ENCODE results near the gene UGT1A7. TPM values are rescaled to one million over a fixed set of nuclear protein-coding genes. Genes with fewer than 3 reads are reported as not detected.

UGT1A7 gene
- total RNA-seq, 3 donors from 2014 or later (not counting 1 experiment from before 2014, with no cell fraction given), result not detected

- Mint-ChIP-seq H3K27me3 (ENCODE audit: low read depth in 2 of 2) (peaks cover 3 to 6% of the 10 kb centered on the region in 2 donors), H3K9me3 (no peaks in the 10 kb centered on the region), H3K4me1 (no peaks in the 10 kb centered on the region), H3K36me3 (no peaks in the 10 kb centered on the region), H3K4me3 (no peak overlapping the region), H3K27ac (no peak overlapping the region)
- Histone ChIP-seq H3K27ac (ENCODE audit: low read length) (no peak overlapping the region), H3K27me3 (ENCODE audit: control insufficient read depth, insufficient read depth, low read length) (no peaks in the 10 kb centered on the region), H3K4me1 (ENCODE audit: control insufficient read depth, insufficient read depth, low read length) (no peaks in the 10 kb centered on the region), H3K4me3 (ENCODE audit: low read length) (no peak overlapping the region), H3K36me3 (ENCODE audit: control insufficient read depth, insufficient read depth, low read length) (no peaks in the 10 kb centered on the region), H3K9me3 (ENCODE audit: control insufficient read depth, insufficient read depth, low read length) (no peaks in the 10 kb centered on the region)
- WGBS (ENCODE audit: insufficient coverage), result 85% methylated on average over 14 of the region's 14 CpGs
- TF ChIP-seq CTCF (IDR thresholded peaks at IDR 0.05), result no peak
- peak in 1 of 2 donors; percentile 4 for DNase-seq
- no peak for ATAC-seq
- intact Hi-C loops (cut with micrococcal nuclease), result no loop called here
These were observed 116.8 kb downstream of the UGT1A7 start for GRCh38 chr2:233798335-233799086.

GRCh38 chr2:233799087-233799665 lies 117.5 kb downstream of the UGT1A7 start:
- peaks cover 8 to 11% of the 10 kb centered on the region in 2 donors for H3K27me3 Mint-ChIP-seq (ENCODE audit: low read depth in 2 of 2)
- H3K9me3 ChIP-seq (ENCODE audit: control insufficient read depth, insufficient read depth, low read length), result no peaks in the 10 kb centered on the region
- no peaks in the 10 kb centered on the region for H3K4me1 ChIP-seq (ENCODE audit: control insufficient read depth, insufficient read depth, low read length)
- H3K36me3 ChIP-seq (ENCODE audit: control insufficient read depth, insufficient read depth, low read length), result no peaks in the 10 kb centered on the region
- WGBS (ENCODE audit: insufficient coverage), result 69% methylated on average over 7 of the region's 7 CpGs
- no peaks in the 10 kb centered on the region for H3K36me3 Mint-ChIP-seq
- DNase-seq (no peak), ATAC-seq (no peak)
- no peak overlapping the region for H3K27ac ChIP-seq (ENCODE audit: low read length)
- H3K9me3 Mint-ChIP-seq, result no peaks in the 10 kb centered on the region
- no peak overlapping the region for H3K4me3 ChIP-seq (ENCODE audit: low read length)
- H3K27me3 ChIP-seq (ENCODE audit: control insufficient read depth, insufficient read depth, low read length), result no peaks in the 10 kb centered on the region
- no peak overlapping the region for H3K27ac Mint-ChIP-seq
- no peaks in the 10 kb centered on the region for H3K4me1 Mint-ChIP-seq
- H3K4me3 Mint-ChIP-seq, result no peak overlapping the region
- intact Hi-C loops (cut with micrococcal nuclease), result no loop called here
- no peak for TF ChIP-seq CTCF (IDR thresholded peaks at IDR 0.05)

GRCh38 chr2:233799716-233800115 lies 118.0 kb downstream of the UGT1A7 start:
- H3K9me3 Mint-ChIP-seq, result no peaks in the 10 kb centered on the region
- Histone ChIP-seq H3K27ac (ENCODE audit: low read length) (no peak overlapping the region), H3K4me3 (ENCODE audit: low read length) (no peak overlapping the region), H3K9me3 (ENCODE audit: control insufficient read depth, insufficient read depth, low read length) (no peaks in the 10 kb centered on the region), H3K36me3 (ENCODE audit: control insufficient read depth, insufficient read depth, low read length) (no peaks in the 10 kb centered on the region), H3K27me3 (ENCODE audit: control insufficient read depth, insufficient read depth, low read length) (no peaks in the 10 kb centered on the region), H3K4me1 (ENCODE audit: control insufficient read depth, insufficient read depth, low read length) (no peaks in the 10 kb centered on the region)
- WGBS (ENCODE audit: insufficient coverage), result 57% methylated on average over 5 of the region's 5 CpGs
- TF ChIP-seq CTCF (IDR thresholded peaks at IDR 0.05), result no peak
- ATAC-seq (no peak), DNase-seq (no peak)
- no peaks in the 10 kb centered on the region for H3K4me1 Mint-ChIP-seq
- peaks cover 11 to 16% of the 10 kb centered on the region in 2 donors for H3K27me3 Mint-ChIP-seq (ENCODE audit: low read depth in 2 of 2)
- intact Hi-C loops (cut with micrococcal nuclease), result no loop called here
- no peaks in the 10 kb centered on the region for H3K36me3 Mint-ChIP-seq
- H3K4me3 Mint-ChIP-seq, result no peak overlapping the region
- no peak overlapping the region for H3K27ac Mint-ChIP-seq
